Putamen (tissue), 1 donor: Measurements from ENCODE around the gene AMOTL2.
A peak's percentile ranks its signal among the peaks of the same experiment; 100 is the strongest.

Experiments
- DNase-seq: peaks from one replicate; pipeline ENCODE4 v3.0.0-alpha.2; 2016; ENCODE audit warnings: low spot score

AMOTL2 gene

GRCh38 chr3:134366221-134366927 is 7.9 kb downstream of the AMOTL2 start:
- DNase-seq, result no peak

DNA sequence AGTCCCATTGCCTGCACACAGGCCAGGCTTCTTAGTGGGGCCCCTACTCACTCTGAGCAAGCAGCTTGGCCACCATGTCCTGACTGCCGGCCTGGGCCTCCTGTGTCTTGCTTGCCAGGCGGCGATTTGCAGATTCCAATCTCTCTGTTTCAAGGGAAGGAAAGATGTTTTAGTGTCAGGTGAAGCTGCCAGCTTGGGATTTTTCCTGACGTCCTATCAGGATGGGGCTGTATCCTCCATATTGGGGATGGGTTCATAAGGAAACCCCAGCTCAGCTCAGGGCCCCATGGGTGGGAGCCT is 8.5 kb downstream of the AMOTL2 start:
- DNase-seq, result no peak

DNA sequence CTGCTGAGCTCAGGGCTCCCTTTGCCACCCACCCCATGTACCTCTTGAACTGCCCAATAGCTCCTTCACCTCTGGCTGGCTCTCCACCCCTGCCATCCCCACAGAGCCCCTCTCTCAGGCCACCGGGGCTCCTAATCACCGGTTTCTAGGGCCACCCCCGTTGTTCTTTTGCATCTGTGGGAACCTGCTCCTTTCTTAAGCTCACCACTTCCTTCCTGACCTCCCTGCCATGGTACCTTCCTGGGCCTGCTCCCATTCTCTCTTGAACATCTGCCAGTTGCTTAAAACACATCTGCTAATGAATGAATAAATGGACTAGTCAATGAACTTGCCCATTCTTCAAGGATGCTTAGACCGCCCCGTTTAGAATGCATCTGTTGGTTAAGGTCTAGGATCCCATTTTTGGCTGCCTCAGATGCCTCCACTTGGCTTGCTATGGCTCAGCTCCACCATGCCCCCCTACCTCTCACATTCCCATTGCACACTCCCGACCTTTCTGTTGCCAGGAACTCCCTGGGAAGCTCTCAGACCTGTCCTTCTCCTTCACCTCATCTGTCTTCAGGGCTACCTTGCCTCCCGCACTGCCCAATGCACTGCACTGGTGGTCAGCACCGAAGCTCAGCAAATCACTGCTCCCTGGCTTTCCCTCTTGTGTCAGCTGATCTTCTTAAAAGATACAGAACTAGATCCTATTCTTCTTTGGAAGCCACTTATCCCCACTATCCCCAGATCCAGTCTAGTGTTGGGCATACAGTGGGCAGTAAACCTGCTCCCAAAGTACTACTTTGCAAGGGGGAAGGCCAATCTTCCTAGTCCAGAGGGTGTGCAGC is 9.1 kb downstream of the AMOTL2 start:
- no peak for DNase-seq

- DNase-seq, result peak; percentile 87
Observed at GRCh38 chr3:134364061-134364935, 9.9 kb downstream of the AMOTL2 start.

GRCh38 chr3:134363381-134363755 is 10.9 kb downstream of the AMOTL2 start:
- DNase-seq, result no peak

GRCh38 chr3:134362670-134363380 is 11.4 kb downstream of the AMOTL2 start:
- DNase-seq, result no peak

- DNase-seq, result no peak
Observed at GRCh38 chr3:134362221-134362620, 12.0 kb downstream of the AMOTL2 start.

DNA sequence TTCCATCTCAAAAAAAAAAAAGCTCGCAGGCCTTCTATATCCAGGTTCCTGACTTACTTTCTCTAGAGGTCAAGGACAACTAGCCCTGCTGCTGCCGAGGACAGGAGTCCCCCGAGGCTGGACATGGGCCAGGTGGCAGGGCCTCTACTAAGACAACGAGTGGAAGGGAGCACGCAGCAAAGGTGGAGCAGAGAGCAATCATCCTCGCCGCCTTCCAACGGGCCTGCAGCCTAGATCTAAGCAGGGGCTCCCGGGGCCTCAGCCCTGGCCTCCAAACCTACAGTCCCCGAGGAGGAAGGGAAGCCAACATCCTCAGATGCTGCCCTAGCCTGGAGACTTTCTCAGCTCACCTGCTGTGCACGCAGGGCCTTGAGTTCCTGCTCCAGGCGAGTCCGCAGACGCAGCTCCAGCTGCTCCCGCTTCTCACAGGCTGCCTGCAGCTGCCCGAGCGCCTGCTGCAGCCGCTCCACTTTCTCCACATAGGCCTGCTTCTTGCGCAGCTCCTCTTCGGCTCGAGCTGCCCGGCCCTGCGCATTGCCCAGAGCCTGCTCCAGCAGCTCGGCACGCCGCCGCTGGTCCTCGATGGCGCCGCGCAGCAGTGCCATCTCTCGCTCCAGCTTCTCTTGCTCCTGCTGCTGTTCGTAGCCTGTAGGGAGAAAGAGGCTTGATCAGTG is 12.9 kb downstream of the AMOTL2 start:
- DNase-seq, result no peak

DNA sequence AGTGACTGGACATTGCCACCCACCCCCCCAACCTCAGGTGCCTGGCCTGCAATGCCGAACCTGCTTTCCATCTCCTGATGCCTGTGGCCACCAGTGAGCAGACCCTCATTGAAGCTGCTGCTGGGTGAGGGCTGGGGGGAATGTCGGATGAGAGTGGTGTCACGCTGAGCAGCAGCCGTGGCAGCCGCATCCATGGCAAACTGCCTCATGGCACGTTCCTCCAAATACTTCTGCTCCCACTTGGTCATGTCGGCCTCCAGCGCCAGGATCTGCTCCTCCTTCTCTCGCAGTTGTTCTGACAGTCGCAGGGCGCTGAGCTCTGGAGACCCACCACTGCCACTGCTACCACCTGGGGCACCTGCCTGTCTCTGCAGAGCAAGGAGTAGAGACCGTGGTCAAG is 14.2 kb downstream of the AMOTL2 start:
- no peak for DNase-seq

GRCh38 chr3:134359121-134360010 is 14.9 kb downstream of the AMOTL2 start:
- DNase-seq, result no peak

DNA sequence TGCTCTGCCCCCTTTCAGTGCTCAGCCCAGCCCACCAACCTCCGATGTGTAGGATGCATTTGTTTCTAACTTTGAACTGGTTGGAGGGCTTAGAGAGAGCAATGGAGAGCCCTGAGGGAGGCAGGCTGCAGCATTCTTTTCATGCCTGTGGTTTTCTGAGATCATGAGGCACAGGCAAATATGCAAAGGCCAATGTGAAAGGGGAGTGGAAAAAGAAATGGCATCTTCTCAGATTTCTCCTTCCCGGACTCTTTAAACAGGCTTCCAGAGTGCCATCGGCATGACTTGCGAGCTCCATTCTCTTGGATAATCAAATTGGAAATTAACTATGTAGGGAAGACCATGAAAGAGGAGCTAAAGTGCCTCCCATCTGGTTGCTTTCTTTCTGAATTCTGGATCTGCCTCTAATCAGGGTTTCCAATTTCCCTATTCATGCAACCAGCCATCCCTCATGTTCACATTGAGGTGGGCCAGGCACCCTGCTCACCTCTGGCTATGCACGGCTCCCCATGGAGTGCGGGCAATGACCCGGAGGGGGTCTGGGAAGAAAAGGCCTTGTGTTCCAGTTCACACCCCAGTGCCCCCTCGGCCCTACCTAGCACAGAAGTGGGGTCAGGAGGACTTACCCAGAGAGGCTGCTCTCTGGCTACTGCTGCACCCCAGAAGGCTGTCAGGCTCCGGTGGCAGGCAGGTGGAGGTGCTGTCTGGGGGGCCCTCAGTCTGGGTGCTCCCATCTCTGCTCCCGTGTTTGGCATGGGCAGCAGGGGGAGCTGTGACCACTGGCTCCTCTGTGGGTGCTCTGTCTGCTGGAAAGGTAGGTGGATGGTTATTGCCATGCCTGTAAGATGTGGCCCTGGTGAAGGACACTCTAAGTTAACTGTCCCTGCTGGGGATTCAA is 16.1 kb downstream of the AMOTL2 start:
- no peak for DNase-seq

DNA sequence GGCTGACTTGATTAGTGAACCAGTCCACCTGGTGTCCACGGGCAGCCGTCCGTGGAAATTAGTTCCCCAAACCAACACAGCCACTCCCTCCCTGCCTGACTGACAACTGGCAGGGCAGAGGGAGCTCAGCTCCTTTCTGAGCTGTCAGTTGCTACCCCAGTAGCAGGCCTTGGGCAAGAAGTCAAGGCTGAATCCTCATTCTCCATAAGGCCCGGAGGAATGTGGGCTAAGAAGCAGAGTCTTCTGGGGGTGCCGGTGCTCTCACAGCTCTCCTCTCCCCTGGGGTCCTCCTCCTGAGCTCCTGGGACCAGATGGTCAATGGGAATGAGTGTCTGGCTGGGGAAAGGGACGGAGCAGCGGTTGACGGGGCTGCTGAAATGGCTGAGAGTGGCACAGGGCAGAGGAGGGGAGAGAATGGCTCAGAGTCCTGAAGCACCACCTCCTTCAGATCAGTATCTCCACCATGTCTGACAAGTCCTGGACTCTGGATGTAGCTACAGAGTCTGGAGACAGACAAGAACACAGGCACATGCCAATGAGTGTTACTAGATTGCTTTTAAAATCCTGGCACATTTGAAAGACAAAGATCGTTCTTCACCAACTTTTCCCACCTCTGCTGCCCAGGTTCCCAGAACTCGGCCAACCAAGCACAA is 16.9 kb downstream of the AMOTL2 start:
- DNase-seq, result no peak

GRCh38 chr3:134356411-134357040 is 17.7 kb downstream of the AMOTL2 start:
- DNase-seq, result no peak

- DNase-seq, result no peak
Observed at GRCh38 chr3:134355416-134355815, 18.8 kb downstream of the AMOTL2 start.

- no peak for DNase-seq
Observed at GRCh38 chr3:134354612-134355251, 19.5 kb downstream of the AMOTL2 start.

DNA sequence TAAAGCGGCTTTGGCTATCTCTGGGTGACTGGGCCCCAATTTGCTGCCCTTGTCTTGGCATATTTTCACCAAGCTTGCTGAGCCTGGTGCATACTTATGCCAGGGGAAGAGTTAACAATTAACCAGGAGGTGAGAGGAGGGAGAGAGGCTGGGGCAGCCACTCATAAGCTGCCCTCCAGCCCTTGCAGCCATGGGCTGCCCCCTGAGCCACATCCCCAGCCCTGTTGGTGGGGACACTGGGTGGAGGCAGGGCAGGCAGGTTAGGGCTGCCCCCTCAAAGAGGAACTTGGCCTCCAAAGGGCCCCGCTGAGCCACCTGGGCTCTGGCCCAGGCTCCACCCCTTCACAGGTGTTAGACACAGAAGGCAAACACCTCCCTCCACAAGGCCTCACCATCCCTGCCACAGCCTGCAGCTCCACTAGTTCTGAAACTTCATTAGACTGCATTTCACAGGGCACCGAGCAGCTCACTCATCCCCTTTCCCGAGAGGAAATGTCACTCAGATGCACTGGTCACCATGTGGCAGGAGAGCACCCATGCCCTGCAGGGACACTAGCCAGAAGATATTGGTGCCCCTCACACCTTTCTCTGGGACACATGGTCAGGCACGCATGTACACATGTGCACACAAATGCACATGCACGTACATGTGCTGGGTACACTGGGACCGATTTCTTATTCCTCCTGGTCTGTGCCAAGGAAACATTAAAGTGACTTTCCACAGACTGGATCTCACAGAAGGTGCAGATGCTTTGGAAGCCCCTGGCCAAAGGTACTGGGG is 20.2 kb downstream of the AMOTL2 start:
- no peak for DNase-seq

- DNase-seq, result no peak
Observed at GRCh38 chr3:134353171-134353825, 20.9 kb downstream of the AMOTL2 start.
